AG04449 (cell line): ENCODE data around the gene HLA-DOA.

ENCODE experiments used
- CTCF ChIA-PET: fragments of 350-600 bp; formaldehyde crosslinking; extraction: SDS; loops from one replicate; lab custom pipeline; 2021; ENCODE audit warnings: antibody characterized with exemption; lab: Yijun Ruan, JAX
- POLR2A ChIA-PET: fragments of 400-600, 350-600 bp; formaldehyde crosslinking; extraction: SDS; loops from one replicate; lab custom pipeline; 2020; ENCODE audit warnings: antibody characterized with exemption, inconsistent platforms; lab: Yijun Ruan, JAX
- DNase-seq: peaks from one replicate; pipeline ENCODE4 v3.0.0-alpha.2; 2010; ENCODE audit warnings: low read depth, low spot score
- H3K4me3 ChIP-seq: 2 replicates; pipeline ENCODE4 v1.5.1; 2011; ENCODE audit warnings: low read depth, mild to moderate bottlenecking, control low read depth, low read length
- TF ChIP-seq, protein P1 (sequence below): IDR thresholded peaks from one replicate; pipeline ENCODE4 v1.5.1; 2011; ENCODE audit warnings: mild to moderate bottlenecking, moderate library complexity, low read length, control low read depth, inconsistent platforms; ENCODE audit not compliant: insufficient read depth; ENCODE audit errors: missing control alignments

HLA-DOA gene

GRCh38 chr6:32974541-32975308 is 34.7 kb downstream of the HLA-DOA start:
- ChIA-PET CTCF (interaction anchor here (0.6 to 13.0 kb wide), 7 partner anchors 10 to 273 kb away, joined by 3 to 142 read pairs (median 6); partner anchors contain the start of gene HLA-DMA), POLR2A (interaction anchor here (1.8 to 6.3 kb wide), 3 partner anchors 9 to 137 kb away, joined by 10 to 104 read pairs (median 38); partner anchors contain the start of gene TAP2)
- peak overlapping the region; percentile 92 for H3K4me3 ChIP-seq
- TF ChIP-seq, protein P1, sequence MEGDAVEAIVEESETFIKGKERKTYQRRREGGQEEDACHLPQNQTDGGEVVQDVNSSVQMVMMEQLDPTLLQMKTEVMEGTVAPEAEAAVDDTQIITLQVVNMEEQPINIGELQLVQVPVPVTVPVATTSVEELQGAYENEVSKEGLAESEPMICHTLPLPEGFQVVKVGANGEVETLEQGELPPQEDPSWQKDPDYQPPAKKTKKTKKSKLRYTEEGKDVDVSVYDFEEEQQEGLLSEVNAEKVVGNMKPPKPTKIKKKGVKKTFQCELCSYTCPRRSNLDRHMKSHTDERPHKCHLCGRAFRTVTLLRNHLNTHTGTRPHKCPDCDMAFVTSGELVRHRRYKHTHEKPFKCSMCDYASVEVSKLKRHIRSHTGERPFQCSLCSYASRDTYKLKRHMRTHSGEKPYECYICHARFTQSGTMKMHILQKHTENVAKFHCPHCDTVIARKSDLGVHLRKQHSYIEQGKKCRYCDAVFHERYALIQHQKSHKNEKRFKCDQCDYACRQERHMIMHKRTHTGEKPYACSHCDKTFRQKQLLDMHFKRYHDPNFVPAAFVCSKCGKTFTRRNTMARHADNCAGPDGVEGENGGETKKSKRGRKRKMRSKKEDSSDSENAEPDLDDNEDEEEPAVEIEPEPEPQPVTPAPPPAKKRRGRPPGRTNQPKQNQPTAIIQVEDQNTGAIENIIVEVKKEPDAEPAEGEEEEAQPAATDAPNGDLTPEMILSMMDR: no peak
- no peak for DNase-seq

DNA sequence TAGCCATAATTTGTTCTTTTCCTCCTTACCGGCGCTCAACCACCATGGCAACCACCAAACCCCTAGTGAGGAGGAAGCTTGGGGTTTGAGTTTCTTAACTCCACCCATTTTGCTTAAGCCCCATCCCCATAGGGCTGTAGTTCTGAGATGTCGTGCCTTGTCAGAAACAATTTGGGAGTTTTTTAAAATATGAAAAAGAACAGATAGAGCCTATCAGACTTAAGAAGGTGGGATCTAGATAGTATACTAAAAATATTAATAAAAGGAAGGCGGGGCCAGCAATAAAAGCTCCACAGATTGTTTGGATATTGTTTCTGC is 35.4 kb downstream of the HLA-DOA start:
- no peak for DNase-seq
- TF ChIP-seq, protein P1: no peak
- POLR2A ChIA-PET: interaction anchor here (1.2 to 6.3 kb wide), 5 partner anchors 10 to 275 kb away, joined by 3 to 104 read pairs (median 38); partner anchors contain the start of gene TAP2
- H3K4me3 ChIP-seq: peak overlapping the region; percentile 92
- CTCF ChIA-PET: interaction anchor here (1.1 to 13.0 kb wide), 7 partner anchors 11 to 274 kb away, joined by 3 to 142 read pairs (median 6); partner anchors contain the start of genes HLA-DMA and TAP2

GRCh38 chr6:32973144-32974015 is 36.0 kb downstream of the HLA-DOA start:
- DNase-seq: no peak
- ChIA-PET POLR2A (interaction anchor here (1.2 to 6.3 kb wide), 8 partner anchors 10 to 276 kb away, joined by 3 to 104 read pairs (median 28); partner anchors contain the start of genes HLA-DMA, PSMB9, TAP1 and TAP2), CTCF (interaction anchor here (1.1 to 13.0 kb wide), 8 partner anchors 12 to 274 kb away, joined by 3 to 142 read pairs (median 6); partner anchors contain the start of genes HLA-DMA and TAP2)
- TF ChIP-seq, protein P1: no peak
- H3K4me3 ChIP-seq: peak overlapping the region; percentile 92

DNA sequence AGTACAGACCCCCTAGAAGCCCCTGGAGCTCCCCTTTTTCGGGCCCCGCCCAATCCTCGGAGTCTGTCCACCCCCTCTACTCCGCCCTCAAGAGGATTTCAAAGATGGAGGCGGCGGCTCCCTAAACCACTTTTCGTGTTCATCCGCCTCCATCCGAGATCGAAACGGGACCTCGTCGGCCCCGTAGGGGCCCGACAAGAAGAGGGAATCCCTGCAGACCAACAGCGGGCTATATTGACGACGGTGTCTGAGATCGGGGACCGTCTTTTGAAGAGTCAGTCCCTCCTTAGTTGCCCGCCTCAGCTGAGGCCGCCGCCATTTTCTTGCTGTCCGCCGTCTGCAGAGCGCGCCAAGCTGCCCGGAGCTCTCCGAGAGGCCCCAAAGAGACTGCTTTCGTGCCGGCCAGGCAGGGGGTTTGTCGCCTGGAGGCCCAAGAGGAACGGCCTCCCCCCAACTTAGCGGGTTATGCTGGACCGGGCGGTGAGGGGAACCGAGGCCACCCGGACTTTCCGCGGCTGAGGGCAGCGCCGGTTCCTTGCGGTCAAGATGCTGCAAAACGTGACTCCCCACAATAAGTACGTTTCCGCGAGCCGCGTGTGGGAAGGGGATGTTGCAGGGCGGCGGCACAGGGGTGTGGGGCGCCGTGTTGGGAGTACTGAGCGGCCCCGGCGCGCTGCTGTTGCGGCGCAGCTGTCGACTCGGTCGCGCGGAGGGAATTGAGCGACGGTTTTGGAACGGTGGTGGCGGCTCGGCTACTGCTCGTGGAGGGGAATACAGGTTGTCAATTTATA is 36.8 kb downstream of the HLA-DOA start:
- peak overlapping the region; percentile 92 for H3K4me3 ChIP-seq
- TF ChIP-seq, protein P1: no peak
- ChIA-PET POLR2A (interaction anchor here (0.7 to 6.3 kb wide), 37 partner anchors 7 to 843 kb away, joined by 3 to 104 read pairs (median 7); partner anchors contain the start of genes AGPAT1, B3GALT4, COL11A2 and FKBPL), CTCF (interaction anchor here (1.1 to 13.0 kb wide), 11 partner anchors 12 to 276 kb away, joined by 3 to 182 read pairs (median 7); partner anchors contain the start of genes HLA-DMA and TAP2)
- DNase-seq: no peak

DNA sequence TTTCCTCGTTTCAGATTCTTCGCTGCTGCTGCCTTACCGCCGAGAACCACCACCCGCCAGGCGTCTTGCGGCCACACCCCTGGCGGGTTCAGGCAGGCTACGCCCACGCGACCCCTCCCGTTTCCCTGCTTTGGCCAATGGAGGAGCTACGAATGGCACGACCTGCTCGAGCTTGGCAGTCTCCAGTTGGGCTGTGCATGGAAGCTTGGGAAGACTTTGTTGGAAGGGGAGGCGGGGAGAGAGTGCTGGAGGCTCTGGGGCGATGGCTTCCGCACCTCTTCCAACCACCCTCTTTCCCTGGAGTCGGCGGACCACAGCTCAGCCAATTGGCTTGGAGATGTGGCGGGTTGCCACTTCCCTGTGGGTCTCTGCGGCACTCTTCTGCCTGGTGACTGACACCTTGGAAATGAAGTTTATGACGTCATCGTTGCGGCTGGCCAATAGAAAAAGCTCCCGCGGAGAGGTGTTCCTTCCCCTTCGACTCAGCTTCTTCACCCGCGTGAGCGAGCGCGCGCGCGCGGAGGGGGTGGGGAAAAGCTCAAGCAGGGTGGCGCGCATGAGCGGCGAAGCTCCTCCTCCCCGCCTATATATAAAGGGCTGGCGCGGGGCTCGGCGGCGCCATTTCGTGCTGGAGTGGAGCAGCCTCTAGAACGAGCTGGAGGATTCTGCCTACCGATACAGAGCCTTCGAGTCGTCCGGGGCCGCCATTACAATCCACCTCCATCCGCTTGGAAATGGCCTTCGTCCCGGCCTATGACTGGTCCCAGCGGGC is 37.6 kb downstream of the HLA-DOA start:
- POLR2A ChIA-PET: interaction anchor here (0.6 to 6.3 kb wide), 41 partner anchors 8 to 1109 kb away, joined by 3 to 104 read pairs (median 6); partner anchors contain the start of genes AGPAT1, B3GALT4, COL11A2 and FKBPL
- DNase-seq: peak; percentile 99
- TF ChIP-seq, protein P1: no peak
- CTCF ChIA-PET: interaction anchor here (0.6 to 13.0 kb wide), 10 partner anchors 13 to 277 kb away, joined by 3 to 182 read pairs (median 6); partner anchors contain the start of genes HLA-DMA and TAP2
- peak overlapping the region; percentile 92 for H3K4me3 ChIP-seq
